ENCODE measurements around the gene MOCS2.

GRCh38 chr5:53109443-53110127 lies at the start of gene MOCS2:
- TF ChIP-seq POLR2AphosphoS5 (IDR thresholded peaks at IDR 0.05; ENCODE audit: low read depth) (peak; percentile 72), CTCF (IDR thresholded peaks at IDR 0.05; ENCODE audit: insufficient read depth, low read length) (no peak), REST (IDR thresholded peaks at IDR 0.05; ENCODE audit: insufficient replicate concordance, low read depth) (peak; percentile 36)
